A549 treated with Hydrocortisone at 1 μM for 4 hours (cell line): ENCODE data around the gene CROCC. TPM values are rescaled to one million over a fixed set of nuclear protein-coding genes. Genes with fewer than 3 reads are reported as not detected.

Experiments
- total RNA-seq: library from RNA; stranded (reverse); fragments of 200-300 nt; extraction: Qiagen RNA extraction; gene quantifications from 5 replicates; pipeline ENCODE4 v1.2.3, GENCODE V29; 2022

CROCC gene, protein sequence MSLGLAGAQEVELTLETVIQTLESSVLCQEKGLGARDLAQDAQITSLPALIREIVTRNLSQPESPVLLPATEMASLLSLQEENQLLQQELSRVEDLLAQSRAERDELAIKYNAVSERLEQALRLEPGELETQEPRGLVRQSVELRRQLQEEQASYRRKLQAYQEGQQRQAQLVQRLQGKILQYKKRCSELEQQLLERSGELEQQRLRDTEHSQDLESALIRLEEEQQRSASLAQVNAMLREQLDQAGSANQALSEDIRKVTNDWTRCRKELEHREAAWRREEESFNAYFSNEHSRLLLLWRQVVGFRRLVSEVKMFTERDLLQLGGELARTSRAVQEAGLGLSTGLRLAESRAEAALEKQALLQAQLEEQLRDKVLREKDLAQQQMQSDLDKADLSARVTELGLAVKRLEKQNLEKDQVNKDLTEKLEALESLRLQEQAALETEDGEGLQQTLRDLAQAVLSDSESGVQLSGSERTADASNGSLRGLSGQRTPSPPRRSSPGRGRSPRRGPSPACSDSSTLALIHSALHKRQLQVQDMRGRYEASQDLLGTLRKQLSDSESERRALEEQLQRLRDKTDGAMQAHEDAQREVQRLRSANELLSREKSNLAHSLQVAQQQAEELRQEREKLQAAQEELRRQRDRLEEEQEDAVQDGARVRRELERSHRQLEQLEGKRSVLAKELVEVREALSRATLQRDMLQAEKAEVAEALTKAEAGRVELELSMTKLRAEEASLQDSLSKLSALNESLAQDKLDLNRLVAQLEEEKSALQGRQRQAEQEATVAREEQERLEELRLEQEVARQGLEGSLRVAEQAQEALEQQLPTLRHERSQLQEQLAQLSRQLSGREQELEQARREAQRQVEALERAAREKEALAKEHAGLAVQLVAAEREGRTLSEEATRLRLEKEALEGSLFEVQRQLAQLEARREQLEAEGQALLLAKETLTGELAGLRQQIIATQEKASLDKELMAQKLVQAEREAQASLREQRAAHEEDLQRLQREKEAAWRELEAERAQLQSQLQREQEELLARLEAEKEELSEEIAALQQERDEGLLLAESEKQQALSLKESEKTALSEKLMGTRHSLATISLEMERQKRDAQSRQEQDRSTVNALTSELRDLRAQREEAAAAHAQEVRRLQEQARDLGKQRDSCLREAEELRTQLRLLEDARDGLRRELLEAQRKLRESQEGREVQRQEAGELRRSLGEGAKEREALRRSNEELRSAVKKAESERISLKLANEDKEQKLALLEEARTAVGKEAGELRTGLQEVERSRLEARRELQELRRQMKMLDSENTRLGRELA (N-terminal part only)
- 6.6 to 8.0 TPM (median 7.6 TPM) in 5 replicates for total RNA-seq

DNA sequence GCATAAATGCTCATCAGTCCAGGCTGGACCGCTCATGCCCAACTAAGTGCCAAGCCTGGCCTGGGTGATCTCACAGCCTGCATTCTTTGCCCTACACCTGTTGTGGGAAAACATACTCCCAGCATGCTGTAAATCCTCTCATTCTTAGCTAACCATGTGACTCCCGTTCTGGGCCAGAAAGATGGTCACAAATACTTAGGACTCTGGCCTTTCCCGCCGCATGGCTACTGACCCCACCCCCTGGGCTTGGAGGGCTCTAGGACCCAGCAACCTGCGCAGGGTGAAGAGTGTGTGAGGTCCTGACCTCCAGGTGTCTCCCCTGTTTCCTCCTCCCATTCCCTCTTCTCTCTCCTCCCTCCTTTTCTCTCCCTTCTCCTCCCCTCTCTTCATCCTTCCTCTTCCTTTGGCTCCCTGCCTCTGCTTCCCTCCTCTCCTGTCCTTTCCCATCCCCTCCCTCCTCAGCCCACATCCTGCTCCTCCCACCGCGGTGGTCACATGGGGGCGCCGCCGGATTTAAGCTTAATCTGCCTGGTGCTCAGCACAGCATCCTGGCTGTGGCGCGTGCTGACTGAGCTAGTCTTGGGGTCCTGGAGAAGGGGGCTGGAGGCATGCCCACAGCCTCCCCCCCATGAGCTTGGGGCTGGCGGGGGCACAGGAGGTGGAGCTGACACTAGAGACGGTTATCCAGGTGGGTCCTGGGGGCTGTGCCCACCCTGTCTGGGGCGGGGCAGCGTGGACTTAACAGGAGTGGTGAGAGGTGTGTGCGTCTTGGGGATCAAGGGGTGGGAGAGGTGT, at the start of gene CROCC:
TSS of gene CROCC (plus strand) at position 541 of the 795 bp plus-strand sequence. CDS start at position 629, 88 bp downstream.

DNA sequence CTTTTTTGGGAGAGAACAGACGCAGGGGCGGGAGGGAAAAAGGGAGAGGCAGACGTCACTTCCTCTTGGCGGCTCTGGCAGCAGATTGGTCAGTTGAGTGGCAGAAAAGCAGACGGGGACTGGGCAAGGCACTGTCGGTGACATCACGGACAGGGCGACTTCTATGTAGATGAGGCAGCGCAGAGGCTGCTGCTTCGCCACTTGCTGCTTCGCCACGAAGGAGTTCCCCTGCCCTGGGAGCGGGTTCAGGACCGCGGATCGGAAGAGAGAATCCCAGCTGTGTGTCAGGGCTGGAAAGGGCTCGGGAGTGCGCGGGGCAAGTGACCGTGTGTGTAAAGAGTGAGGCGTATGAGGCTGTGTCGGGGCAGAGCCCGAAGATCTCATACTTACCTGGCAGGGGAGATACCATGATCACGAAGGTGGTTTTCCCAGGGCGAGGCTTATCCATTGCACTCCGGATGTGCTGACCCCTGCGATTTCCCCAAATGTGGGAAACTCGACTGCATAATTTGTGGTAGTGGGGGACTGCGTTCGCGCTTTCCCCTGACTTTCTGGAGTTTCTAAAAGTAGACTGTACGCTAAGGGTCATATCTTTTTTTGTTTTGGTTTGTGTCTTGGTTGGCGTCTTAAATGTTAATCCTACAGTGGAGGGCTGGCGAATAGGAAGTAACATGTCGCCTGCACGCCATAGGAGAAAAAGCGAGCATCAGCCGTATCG, 26.0 kb upstream of the CROCC start, which contains the start of gene RNU1-2:
TSS of gene RNU1-2 (plus strand) at position 383 of the 718 bp plus-strand sequence.

DNA sequence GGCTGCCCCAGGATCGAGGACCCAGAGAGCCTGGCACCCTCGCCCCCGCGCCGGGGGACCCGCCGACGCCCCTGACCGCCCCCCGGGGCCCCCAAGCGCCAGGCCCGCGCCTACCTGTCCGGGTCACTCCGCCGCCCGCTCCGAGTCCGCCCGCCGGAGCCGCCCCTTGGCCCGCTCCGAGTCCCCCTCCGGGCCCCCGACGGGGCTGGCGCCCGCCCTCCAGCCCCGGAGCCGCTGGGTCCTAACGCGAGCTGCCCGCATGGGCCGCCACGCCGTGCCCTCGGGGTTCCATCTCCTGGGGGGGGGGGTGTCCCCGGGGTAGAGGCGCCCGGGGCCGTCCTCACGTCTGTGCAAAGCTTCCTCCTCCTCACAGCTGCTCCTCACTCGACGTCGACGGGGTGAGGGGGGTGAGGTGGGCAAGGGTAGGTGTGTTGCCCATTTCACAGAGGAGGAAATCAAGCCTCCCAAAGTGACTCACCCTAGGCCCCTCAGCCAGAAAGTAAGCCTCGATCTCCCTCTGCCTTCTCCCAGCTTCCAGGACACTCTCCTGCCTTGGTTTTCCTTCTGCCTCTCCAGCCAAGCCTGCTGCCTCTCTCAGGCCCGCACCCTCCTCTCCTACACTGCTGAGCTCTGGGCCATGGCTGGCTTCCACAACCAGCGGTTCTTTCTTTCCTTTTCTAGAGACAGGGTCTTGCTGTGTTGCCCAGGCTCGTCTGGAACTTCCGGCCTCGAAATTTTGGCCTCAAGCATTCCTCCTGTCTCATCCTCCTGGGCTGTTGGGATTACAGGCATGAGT, 58.9 kb downstream of the CROCC start, which contains the start of gene MFAP2:
TSS of gene MFAP2 (minus strand) at position 148 of the 796 bp plus-strand sequence. CDS start 2,347 bp downstream, outside the sequence.

DNA sequence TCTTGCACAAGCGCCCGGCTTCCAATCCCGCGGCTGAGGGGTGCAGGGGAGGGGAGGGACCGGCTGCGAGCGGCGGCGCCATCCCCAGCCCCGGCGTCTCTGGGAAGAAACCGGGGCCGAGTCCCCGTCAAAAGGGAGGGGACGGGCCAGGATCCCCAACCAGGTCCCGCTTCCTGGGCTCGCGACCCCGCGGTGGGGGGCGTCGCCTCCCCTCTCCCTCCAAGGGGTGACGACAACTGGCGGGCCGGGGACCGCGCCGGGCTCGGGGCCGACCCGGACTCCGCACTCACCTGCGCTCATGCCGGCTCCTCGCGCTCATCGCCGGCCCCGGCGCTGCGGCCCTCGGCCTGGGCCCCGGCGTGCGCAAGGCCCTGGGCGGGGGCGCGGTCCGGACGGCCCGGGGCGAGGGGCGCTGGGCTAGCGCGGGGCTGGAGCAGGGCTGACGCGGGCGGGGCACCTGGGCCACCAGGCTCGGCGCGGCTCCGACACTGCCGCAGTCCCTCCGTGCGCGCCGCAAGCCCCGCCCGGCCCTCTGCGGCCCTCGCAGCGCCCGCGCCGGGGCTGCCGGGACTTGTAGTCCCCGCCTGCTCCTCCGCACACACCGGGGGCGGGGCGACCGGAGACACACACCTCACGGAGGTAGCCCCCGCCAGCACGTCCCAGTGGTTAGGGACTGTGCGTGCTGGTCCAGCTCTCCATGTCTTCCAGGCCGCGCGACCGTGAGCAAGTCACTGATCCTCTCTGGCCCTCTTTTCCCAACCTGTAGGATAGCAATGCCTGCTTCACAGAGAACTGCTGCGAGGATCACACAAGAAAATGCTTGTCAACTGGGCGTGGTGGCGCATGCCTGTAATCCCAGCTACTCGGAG, 89.9 kb downstream of the CROCC start, which contains the start of gene ATP13A2:
TSS of gene ATP13A2 (minus strand) at position 490 of the 869 bp plus-strand sequence. CDS start at position 300, 190 bp downstream.

Other genes starting within 250 kb of the CROCC start
- 6.1 to 30.4 TPM (median 9.0 TPM) in 3 of 5 replicates, not detected in the others for gene RNU1-4, start 181.4 kb upstream of the CROCC start, total RNA-seq
- 6.1 to 30.4 TPM (median 9.0 TPM) in 3 of 5 replicates, not detected in the others for gene RNU1-2, start 26.0 kb upstream of the CROCC start, total RNA-seq
- gene MFAP2, start 58.7 kb downstream of the CROCC start, total RNA-seq, result 0.54 to 1.2 TPM (median 0.95 TPM) in 5 replicates
- 24.1 to 30.0 TPM (median 27.4 TPM) in 5 replicates for gene ATP13A2, start 90.0 kb downstream of the CROCC start, total RNA-seq
- 96.8 to 109 TPM (median 108 TPM) in 5 replicates for gene SDHB, start 132.1 kb downstream of the CROCC start, total RNA-seq
- 0.89 to 1.2 TPM (median 1.00 TPM) in 5 replicates for gene PADI2, start 197.5 kb downstream of the CROCC start, total RNA-seq